HG03442 (cell line): Measurements from ENCODE around the gene NHSL2.
A peak's percentile ranks its signal among the peaks of the same experiment; 100 is the strongest.

Experiments used
- ATAC-seq: cut with Tn5 transposase; IDR thresholded peaks from one replicate; pipeline ENCODE4 v1.9.1; 2021; ENCODE audit warnings: mild to moderate bottlenecking, moderate library complexity; ENCODE audit not compliant: unreplicated experiment

NHSL2 gene

GRCh38 chrX:72102126-72102525 lies 191.5 kb downstream of the NHSL2 start:
- no peak for ATAC-seq

GRCh38 chrX:72102760-72103159 lies 192.1 kb downstream of the NHSL2 start:
- no peak for ATAC-seq

GRCh38 chrX:72105436-72105835 lies 194.8 kb downstream of the NHSL2 start:
- ATAC-seq = peak; percentile 64

GRCh38 chrX:72107320-72107719 lies 196.7 kb downstream of the NHSL2 start:
- no peak for ATAC-seq

- no peak for ATAC-seq
These were observed 197.4 kb downstream of the NHSL2 start for GRCh38 chrX:72107841-72108595.

- ATAC-seq = no peak
These were observed 198.0 kb downstream of the NHSL2 start for GRCh38 chrX:72108666-72109065.

GRCh38 chrX:72110051-72110875 lies 199.6 kb downstream of the NHSL2 start:
- ATAC-seq = no peak

- ATAC-seq = no peak
These were observed 200.4 kb downstream of the NHSL2 start for GRCh38 chrX:72110876-72111708.

GRCh38 chrX:72113461-72113860 lies 202.8 kb downstream of the NHSL2 start:
- ATAC-seq = no peak

- ATAC-seq = no peak
These were observed 203.7 kb downstream of the NHSL2 start for GRCh38 chrX:72114306-72114705.

- ATAC-seq = no peak
These were observed 204.2 kb downstream of the NHSL2 start for GRCh38 chrX:72114807-72115206.

- ATAC-seq = no peak
These were observed 204.7 kb downstream of the NHSL2 start for GRCh38 chrX:72115380-72115779.

GRCh38 chrX:72117636-72118210 lies 207.1 kb downstream of the NHSL2 start:
- ATAC-seq = no peak

- no peak for ATAC-seq
These were observed 210.2 kb downstream of the NHSL2 start for GRCh38 chrX:72120837-72121236.

- no peak for ATAC-seq
These were observed 210.7 kb downstream of the NHSL2 start for GRCh38 chrX:72121383-72121782.

- no peak for ATAC-seq
These were observed 212.1 kb downstream of the NHSL2 start for GRCh38 chrX:72122621-72123337.

- ATAC-seq = no peak
These were observed 213.0 kb downstream of the NHSL2 start for GRCh38 chrX:72123471-72124185.

- no peak for ATAC-seq
These were observed 214.0 kb downstream of the NHSL2 start for GRCh38 chrX:72124540-72125201.
